WTC11 (cell line): ENCODE measurements around the gene MACROD2.

Source experiments
- ESRRA ChIP-seq: sonication (generic); formaldehyde crosslinking; IDR thresholded peaks from 2 replicates; pipeline ENCODE4 v1.8.1; 2022; ENCODE audit warnings: mild to moderate bottlenecking, missing genetic modification reagents, borderline replicate concordance
- JUN ChIP-seq: sonication (generic); formaldehyde crosslinking; IDR thresholded peaks from 2 replicates; pipeline ENCODE4 v1.8.0; 2023; ENCODE audit warnings: mild to moderate bottlenecking, missing genetic modification reagents
- NR2C2 ChIP-seq: sonication (generic); formaldehyde crosslinking; IDR thresholded peaks from 2 replicates; pipeline ENCODE4 v1.8.0; 2022; ENCODE audit warnings: mild to moderate bottlenecking, missing genetic modification reagents
- NR3C1 ChIP-seq: sonication (generic); formaldehyde crosslinking; conservative IDR thresholded peaks from 2 replicates; pipeline ENCODE4 v1.8.1; 2023; ENCODE audit warnings: low read depth, mild to moderate bottlenecking, missing genetic modification reagents
- SP1 ChIP-seq: sonication (generic); formaldehyde crosslinking; conservative IDR thresholded peaks from 2 replicates; pipeline ENCODE4 v1.8.1; 2022; ENCODE audit warnings: missing genetic modification reagents
- ZNF263 ChIP-seq: sonication (generic); formaldehyde crosslinking; IDR thresholded peaks from 2 replicates; pipeline ENCODE4 v1.8.1; 2022; ENCODE audit warnings: low read depth, mild to moderate bottlenecking, moderate library complexity, missing genetic modification reagents
- ZNF423 ChIP-seq: fragments of 250-450 bp; sonication (Bioruptor Pico); IDR thresholded peaks from 2 replicates; pipeline ENCODE4 v2.1.2; 2022; ENCODE audit warnings: mild to moderate bottlenecking, moderate library complexity
- TF ChIP-seq, protein P1 (sequence below): sonication (generic); formaldehyde crosslinking; IDR thresholded peaks from 2 replicates; pipeline ENCODE4 v1.8.0; 2022; ENCODE audit warnings: mild to moderate bottlenecking, missing genetic modification reagents
- TF ChIP-seq, protein P2 (sequence below): sonication (generic); formaldehyde crosslinking; IDR thresholded peaks from 2 replicates; pipeline ENCODE4 v1.8.1; 2023; ENCODE audit warnings: mild to moderate bottlenecking, missing genetic modification reagents, moderate library complexity
- TF ChIP-seq, protein P3 (sequence below): fragments of 200-600 bp; IDR thresholded peaks from 2 replicates; pipeline ENCODE4 v1.8.0; 2022; ENCODE audit warnings: antibody characterized with exemption
- TF ChIP-seq, protein P4 (sequence below): sonication (generic); formaldehyde crosslinking; conservative IDR thresholded peaks from 2 replicates; pipeline ENCODE4 v1.8.1; 2023; ENCODE audit warnings: mild to moderate bottlenecking, low read depth, missing genetic modification reagents, moderate library complexity
- TF ChIP-seq, protein P5 (sequence below): sonication (generic); formaldehyde crosslinking; conservative IDR thresholded peaks from 2 replicates; pipeline ENCODE4 v1.8.1; 2022; ENCODE audit warnings: mild to moderate bottlenecking, missing genetic modification reagents
- TF ChIP-seq, protein P6 (sequence below): sonication (generic); formaldehyde crosslinking; IDR thresholded peaks from 2 replicates; pipeline ENCODE4 v1.8.1; 2022; ENCODE audit warnings: missing genetic modification reagents, borderline replicate concordance

DNA sequence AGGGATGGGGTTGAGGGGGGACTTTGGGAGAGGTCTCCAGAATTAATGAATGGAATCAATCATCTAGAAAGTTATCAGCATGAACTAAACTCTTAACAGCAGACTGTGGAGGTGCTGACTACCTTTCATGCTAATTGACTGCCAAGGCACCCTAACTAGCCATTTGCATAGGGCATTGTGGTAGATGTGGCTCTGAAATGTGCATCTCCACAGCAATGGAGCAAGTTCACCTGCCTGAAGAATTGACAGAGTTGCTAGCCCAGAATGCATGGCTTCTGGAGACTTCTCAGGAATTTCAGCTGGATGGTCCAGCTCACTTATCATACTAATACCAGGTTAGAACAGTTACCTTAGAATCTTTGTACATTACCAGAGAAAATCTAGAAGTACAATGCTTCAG, 1832.3 kb downstream of the MACROD2 start:
- no peak for TF ChIP-seq NR2C2 (CRISPR knock-in tag)
- TF ChIP-seq, protein P1, sequence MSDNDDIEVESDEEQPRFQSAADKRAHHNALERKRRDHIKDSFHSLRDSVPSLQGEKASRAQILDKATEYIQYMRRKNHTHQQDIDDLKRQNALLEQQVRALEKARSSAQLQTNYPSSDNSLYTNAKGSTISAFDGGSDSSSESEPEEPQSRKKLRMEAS, result no peak
- TF ChIP-seq, protein P2, sequence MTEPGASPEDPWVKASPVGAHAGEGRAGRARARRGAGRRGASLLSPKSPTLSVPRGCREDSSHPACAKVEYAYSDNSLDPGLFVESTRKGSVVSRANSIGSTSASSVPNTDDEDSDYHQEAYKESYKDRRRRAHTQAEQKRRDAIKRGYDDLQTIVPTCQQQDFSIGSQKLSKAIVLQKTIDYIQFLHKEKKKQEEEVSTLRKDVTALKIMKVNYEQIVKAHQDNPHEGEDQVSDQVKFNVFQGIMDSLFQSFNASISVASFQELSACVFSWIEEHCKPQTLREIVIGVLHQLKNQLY (CRISPR knock-in tag), result no peak
- no peak for TF ChIP-seq ESRRA (CRISPR knock-in tag)
- no peak for TF ChIP-seq ZNF263 (CRISPR knock-in tag)
- TF ChIP-seq, protein P3, sequence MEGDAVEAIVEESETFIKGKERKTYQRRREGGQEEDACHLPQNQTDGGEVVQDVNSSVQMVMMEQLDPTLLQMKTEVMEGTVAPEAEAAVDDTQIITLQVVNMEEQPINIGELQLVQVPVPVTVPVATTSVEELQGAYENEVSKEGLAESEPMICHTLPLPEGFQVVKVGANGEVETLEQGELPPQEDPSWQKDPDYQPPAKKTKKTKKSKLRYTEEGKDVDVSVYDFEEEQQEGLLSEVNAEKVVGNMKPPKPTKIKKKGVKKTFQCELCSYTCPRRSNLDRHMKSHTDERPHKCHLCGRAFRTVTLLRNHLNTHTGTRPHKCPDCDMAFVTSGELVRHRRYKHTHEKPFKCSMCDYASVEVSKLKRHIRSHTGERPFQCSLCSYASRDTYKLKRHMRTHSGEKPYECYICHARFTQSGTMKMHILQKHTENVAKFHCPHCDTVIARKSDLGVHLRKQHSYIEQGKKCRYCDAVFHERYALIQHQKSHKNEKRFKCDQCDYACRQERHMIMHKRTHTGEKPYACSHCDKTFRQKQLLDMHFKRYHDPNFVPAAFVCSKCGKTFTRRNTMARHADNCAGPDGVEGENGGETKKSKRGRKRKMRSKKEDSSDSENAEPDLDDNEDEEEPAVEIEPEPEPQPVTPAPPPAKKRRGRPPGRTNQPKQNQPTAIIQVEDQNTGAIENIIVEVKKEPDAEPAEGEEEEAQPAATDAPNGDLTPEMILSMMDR, result no peak
- TF ChIP-seq, protein P4, sequence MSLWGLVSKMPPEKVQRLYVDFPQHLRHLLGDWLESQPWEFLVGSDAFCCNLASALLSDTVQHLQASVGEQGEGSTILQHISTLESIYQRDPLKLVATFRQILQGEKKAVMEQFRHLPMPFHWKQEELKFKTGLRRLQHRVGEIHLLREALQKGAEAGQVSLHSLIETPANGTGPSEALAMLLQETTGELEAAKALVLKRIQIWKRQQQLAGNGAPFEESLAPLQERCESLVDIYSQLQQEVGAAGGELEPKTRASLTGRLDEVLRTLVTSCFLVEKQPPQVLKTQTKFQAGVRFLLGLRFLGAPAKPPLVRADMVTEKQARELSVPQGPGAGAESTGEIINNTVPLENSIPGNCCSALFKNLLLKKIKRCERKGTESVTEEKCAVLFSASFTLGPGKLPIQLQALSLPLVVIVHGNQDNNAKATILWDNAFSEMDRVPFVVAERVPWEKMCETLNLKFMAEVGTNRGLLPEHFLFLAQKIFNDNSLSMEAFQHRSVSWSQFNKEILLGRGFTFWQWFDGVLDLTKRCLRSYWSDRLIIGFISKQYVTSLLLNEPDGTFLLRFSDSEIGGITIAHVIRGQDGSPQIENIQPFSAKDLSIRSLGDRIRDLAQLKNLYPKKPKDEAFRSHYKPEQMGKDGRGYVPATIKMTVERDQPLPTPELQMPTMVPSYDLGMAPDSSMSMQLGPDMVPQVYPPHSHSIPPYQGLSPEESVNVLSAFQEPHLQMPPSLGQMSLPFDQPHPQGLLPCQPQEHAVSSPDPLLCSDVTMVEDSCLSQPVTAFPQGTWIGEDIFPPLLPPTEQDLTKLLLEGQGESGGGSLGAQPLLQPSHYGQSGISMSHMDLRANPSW (CRISPR knock-in tag), result no peak
- TF ChIP-seq, protein P5, sequence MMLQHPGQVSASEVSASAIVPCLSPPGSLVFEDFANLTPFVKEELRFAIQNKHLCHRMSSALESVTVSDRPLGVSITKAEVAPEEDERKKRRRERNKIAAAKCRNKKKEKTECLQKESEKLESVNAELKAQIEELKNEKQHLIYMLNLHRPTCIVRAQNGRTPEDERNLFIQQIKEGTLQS, result no peak
- no peak for TF ChIP-seq NR3C1 (CRISPR knock-in tag)
- no peak for TF ChIP-seq SP1
- TF ChIP-seq ZNF423 (CRISPR knock-in tag), result no peak
- no peak for TF ChIP-seq JUN (CRISPR knock-in tag)
- TF ChIP-seq, protein P6, sequence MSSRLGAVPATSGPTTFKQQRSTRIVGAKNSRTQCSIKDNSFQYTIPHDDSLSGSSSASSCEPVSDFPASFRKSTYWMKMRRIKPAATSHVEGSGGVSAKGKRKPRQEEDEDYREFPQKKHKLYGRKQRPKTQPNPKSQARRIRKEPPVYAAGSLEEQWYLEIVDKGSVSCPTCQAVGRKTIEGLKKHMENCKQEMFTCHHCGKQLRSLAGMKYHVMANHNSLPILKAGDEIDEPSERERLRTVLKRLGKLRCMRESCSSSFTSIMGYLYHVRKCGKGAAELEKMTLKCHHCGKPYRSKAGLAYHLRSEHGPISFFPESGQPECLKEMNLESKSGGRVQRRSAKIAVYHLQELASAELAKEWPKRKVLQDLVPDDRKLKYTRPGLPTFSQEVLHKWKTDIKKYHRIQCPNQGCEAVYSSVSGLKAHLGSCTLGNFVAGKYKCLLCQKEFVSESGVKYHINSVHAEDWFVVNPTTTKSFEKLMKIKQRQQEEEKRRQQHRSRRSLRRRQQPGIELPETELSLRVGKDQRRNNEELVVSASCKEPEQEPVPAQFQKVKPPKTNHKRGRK (CRISPR knock-in tag), result no peak
